Activated B cell treated with CpG ODN at 0.5 μM for 24 hours (primary cell): ENCODE results near the gene TMEM132D. TPM values are rescaled to one million over a fixed set of nuclear protein-coding genes. Genes with fewer than 3 reads are reported as not detected.

Experiments
- ATAC-seq: fragments of 200-7000 bp; cut with Tn5 transposase; one replicate; pipeline ENCODE4 v1.10.0; 2021; ENCODE audit warnings: low read depth, mild to moderate bottlenecking, moderate library complexity
- CTCF ChIA-PET: fragments of 350-600 bp; sonication (Branson Sonifier 250); formaldehyde crosslinking; loops from one replicate; lab custom pipeline; 2021; ENCODE audit warnings: antibody characterized with exemption; lab: Charles Lee
- POLR2A ChIA-PET: fragments of 350-600 bp; sonication (Branson Sonifier 250); formaldehyde crosslinking; loops from one replicate; lab custom pipeline; 2021; ENCODE audit warnings: antibody characterized with exemption; lab: Charles Lee
- DNase-seq: peaks from one replicate; pipeline ENCODE4 v3.0.0; 2022
- H3K27ac Mint-ChIP-seq: one replicate; pipeline ENCODE4 v1.8.0; 2020; ENCODE audit warnings: mixed read lengths
- H3K27me3 Mint-ChIP-seq: one replicate; pipeline ENCODE4 v1.8.0; 2021; ENCODE audit warnings: mixed read lengths
- H3K36me3 Mint-ChIP-seq: one replicate; pipeline ENCODE4 v1.8.0; 2021; ENCODE audit warnings: low read depth, mixed read lengths
- H3K4me1 Mint-ChIP-seq: one replicate; pipeline ENCODE4 v1.8.0; 2021; ENCODE audit warnings: mixed read lengths
- H3K4me3 Mint-ChIP-seq: one replicate; pipeline ENCODE4 v1.8.0; 2020; ENCODE audit warnings: mild to moderate bottlenecking, mixed read lengths
- H3K9me3 Mint-ChIP-seq: one replicate; pipeline ENCODE4 v1.8.0; 2020; ENCODE audit warnings: mixed read lengths
- CTCF ChIP-seq: fragments of 200-600 bp; IDR thresholded peaks from one replicate; pipeline ENCODE4 v1.8.0; 2022; ENCODE audit warnings: antibody characterized with exemption, mild to moderate bottlenecking
- intact Hi-C: fragments of 100-400 bp; cut with micrococcal nuclease; formaldehyde crosslinking; loops from one replicate; pipeline ENCODE4 v1.15.1; 2024
- total RNA-seq: library from RNA; stranded (reverse); gene quantifications from 2 replicates; pipeline ENCODE4 v1.2.3, GENCODE V29; 2022

Gene TMEM132D
- total RNA-seq, 1 donor from 2014 or later: not detected

- ChIA-PET POLR2A (no interaction called here), CTCF (no interaction called here)
- H3K36me3 Mint-ChIP-seq: no peaks in the 10 kb centered on the region
- peaks cover 5% of the 10 kb centered on the region for H3K9me3 Mint-ChIP-seq
- H3K4me3 Mint-ChIP-seq: no peak overlapping the region
- intact Hi-C loops: no loop called here
- DNase-seq (no peak), ATAC-seq (no peak)
- no peak for TF ChIP-seq CTCF
- H3K27ac Mint-ChIP-seq: no peak overlapping the region
- H3K4me1 Mint-ChIP-seq: no peaks in the 10 kb centered on the region
- no peaks in the 10 kb centered on the region for H3K27me3 Mint-ChIP-seq
Measured at GRCh38 chr12:129723260-129723659, 180.6 kb downstream of the TMEM132D start.

GRCh38 chr12:129720618-129721017, 183.2 kb downstream of the TMEM132D start:
- Mint-ChIP-seq H3K36me3 (no peaks in the 10 kb centered on the region), H3K4me1 (no peaks in the 10 kb centered on the region), H3K27ac (no peak overlapping the region), H3K4me3 (no peak overlapping the region), H3K27me3 (no peaks in the 10 kb centered on the region), H3K9me3 (no peaks in the 10 kb centered on the region)
- intact Hi-C loops: no loop called here
- ATAC-seq: no peak
- CTCF ChIA-PET: no interaction called here
- POLR2A ChIA-PET: no interaction called here
- TF ChIP-seq CTCF: no peak
- no peak for DNase-seq

- ATAC-seq (no peak), DNase-seq (no peak)
- no peak for TF ChIP-seq CTCF
- H3K36me3 Mint-ChIP-seq: no peaks in the 10 kb centered on the region
- no peak overlapping the region for H3K27ac Mint-ChIP-seq
- no peaks in the 10 kb centered on the region for H3K27me3 Mint-ChIP-seq
- H3K4me3 Mint-ChIP-seq: no peak overlapping the region
- intact Hi-C loops: no loop called here
- ChIA-PET POLR2A (no interaction called here), CTCF (no interaction called here)
- H3K4me1 Mint-ChIP-seq: no peaks in the 10 kb centered on the region
- no peaks in the 10 kb centered on the region for H3K9me3 Mint-ChIP-seq
Measured at GRCh38 chr12:129719416-129719815, 184.4 kb downstream of the TMEM132D start.

- Mint-ChIP-seq H3K36me3 (no peaks in the 10 kb centered on the region), H3K27me3 (no peaks in the 10 kb centered on the region), H3K4me1 (no peaks in the 10 kb centered on the region), H3K4me3 (no peak overlapping the region), H3K9me3 (no peaks in the 10 kb centered on the region), H3K27ac (no peak overlapping the region)
- no peak for TF ChIP-seq CTCF
- no peak for DNase-seq
- POLR2A ChIA-PET: no interaction called here
- intact Hi-C loops: no loop called here
- ATAC-seq: no peak
- CTCF ChIA-PET: no interaction called here
Measured at GRCh38 chr12:129717438-129717837, 186.4 kb downstream of the TMEM132D start.

GRCh38 chr12:129716825-129717224, 187.0 kb downstream of the TMEM132D start:
- DNase-seq (no peak), ATAC-seq (no peak)
- no peaks in the 10 kb centered on the region for H3K4me1 Mint-ChIP-seq
- CTCF ChIA-PET: no interaction called here
- POLR2A ChIA-PET: no interaction called here
- no peaks in the 10 kb centered on the region for H3K9me3 Mint-ChIP-seq
- intact Hi-C loops: no loop called here
- no peak overlapping the region for H3K4me3 Mint-ChIP-seq
- no peak for TF ChIP-seq CTCF
- no peaks in the 10 kb centered on the region for H3K27me3 Mint-ChIP-seq
- H3K36me3 Mint-ChIP-seq: no peaks in the 10 kb centered on the region
- H3K27ac Mint-ChIP-seq: no peak overlapping the region
